NCI-H2227 (cell line): ENCODE measurements around the gene ATXN1.
"Not testable (repeated sequence)": the region's sequence is repeated elsewhere in the genome, so short reads cannot be mapped to it uniquely, and the experiment has no call there.

ENCODE experiments used
- DNase-seq: peaks from one replicate; lab custom pipeline; 2025; ENCODE audit not compliant: unreplicated experiment; lab: John Stamatoyannopoulos, UW

Gene ATXN1

DNA sequence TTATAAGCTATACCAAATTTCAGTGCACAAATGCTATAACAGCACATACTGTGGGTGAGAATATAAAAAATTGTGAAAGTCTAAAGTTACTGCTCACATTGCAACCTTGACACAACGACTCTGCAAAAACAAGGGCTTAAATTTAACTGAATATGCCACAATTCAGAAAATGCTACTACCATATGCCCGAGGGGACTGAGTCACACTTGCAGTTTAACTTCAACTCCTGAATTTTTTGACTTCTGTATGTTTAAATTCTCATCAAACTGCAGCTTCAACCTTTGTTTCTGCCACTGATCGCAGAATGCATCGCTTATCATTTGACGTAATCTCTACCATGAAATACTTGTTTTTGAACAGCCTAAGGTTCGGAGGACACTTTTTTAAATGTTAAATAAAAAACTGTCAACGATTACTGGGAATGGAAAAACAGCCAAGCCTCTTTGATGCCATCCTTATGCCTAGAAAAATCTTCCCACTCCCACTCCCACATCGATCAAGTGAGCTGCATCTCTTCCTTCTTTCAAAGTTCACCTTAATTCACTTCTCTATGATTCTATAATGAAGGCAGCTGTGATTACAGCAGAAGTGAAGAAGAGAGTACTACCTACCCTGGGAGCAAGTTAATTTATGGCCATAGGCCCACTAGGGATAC lies 136.5 kb downstream of the ATXN1 start:
- no peak for DNase-seq

DNA sequence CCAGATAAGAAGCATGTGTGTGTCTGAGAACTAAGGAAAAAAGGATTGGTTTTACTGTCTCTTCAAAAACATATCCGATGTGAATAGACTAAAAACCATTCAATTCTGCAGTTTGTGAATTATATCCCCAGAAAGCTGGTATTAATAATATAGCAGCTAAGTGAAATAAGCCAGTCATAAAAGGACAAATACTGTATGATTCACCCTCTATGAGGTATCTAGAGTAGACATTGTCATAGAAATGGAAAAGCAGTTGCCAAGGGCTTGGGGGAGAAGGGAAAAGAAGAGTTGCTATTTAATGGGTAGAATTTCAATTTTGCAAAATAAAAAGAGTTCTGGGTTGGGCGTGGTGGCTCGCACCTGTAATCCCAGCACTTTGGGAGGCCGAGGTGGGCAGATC lies 137.5 kb downstream of the ATXN1 start:
- DNase-seq = no peak

DNA sequence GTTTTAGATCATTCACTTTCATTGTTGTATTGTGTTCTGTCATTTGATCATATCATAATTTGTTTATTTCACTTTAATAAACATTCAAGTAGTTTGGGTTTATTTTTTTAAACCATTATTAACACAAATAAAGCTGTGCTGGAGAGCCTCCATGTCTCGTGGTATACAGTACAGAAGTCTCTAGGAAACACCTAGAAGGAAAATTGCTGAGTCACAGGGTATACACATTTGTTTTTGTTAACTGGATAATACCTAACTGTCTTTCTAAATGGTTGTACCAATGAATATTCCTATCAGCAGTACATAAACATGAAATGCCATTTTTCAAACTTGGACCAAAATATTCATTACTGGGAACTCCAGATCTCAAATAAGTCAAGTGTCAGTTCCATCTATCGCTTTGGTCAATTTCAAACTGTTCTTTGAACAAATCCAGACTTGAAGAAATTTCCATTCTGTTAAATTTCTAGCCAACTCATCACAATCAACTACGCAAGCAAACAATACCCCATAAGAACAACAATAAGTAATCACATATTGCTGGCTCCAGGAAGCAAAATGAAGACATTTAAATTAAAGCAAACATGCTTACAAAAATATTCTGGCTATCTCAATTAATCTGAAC lies 138.1 kb downstream of the ATXN1 start:
- DNase-seq = no peak

DNA sequence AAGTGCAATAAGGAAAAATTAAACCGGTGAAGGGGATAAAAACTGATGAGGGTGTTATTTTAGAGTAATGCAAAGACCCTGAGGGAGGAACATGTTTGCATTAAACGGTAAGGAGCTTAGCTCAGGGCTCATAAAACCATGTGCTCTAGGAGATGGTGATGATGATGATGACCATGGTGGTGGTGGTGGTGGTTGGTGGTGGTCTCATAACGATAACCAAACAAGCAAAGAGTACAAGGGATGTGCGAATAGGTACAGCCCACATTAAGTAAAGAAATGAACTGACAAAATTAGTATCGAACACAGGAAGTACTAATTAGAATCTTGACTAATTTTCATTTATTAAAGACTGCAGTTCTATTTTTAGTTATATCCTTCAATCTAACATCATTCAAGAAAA lies 139.1 kb downstream of the ATXN1 start:
- no peak for DNase-seq

DNA sequence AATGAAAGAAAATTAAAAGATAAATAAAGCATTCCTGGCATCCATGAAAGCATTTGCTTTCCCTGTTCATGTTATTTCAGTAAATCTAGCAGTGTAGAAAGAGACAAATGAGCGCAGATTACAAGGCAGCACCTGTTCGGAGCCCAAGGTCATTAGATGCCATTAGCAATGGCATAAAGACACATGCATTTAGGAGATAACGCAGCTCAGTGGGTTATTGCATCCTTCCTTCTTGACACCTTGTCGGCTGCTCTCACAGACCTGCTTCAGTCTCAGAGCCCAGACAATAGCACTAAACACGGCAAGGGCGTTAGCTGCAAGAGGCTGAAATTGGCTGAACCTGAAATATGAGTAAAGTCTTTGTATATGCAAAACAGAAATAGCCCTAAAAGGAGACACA lies 140.3 kb downstream of the ATXN1 start:
- DNase-seq = no peak

DNA sequence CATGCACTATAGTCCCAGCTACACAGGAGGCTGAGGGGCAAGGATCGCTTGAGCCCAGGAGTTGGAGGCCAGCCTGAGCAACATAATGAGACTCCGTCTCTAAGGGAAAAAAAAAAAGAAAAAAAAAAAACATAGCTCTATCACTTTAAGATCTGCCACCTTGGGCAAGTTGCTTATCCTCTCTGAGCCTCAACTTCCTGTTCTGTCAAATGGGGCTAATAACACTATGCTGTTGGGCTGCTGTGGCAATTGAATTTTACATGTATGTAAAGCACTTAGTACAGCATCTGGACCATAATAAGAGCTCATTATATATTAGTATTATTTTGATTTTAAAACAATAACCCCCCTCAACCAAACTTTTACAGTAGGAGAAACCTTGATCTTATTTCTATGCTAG lies 141.5 kb downstream of the ATXN1 start:
- no peak for DNase-seq

DNA sequence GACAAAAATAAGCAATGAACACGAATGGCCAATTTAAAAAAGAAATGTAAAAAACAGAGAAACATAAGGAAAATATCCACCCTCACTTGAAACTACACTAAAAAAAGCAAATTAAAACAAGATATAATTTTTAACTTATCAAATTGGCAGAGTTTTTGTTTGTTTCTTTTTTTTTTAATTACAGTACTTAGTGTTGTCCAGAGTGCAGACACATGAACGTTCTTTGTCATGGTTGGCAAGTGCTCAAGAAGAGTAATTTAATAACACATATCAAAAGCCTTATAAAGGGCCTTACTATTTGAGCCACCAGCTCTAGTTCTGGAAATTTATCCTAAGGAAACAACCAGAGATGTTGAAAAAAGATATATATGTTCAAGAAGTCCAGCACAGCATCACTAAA lies 142.3 kb downstream of the ATXN1 start:
- DNase-seq = no peak

DNA sequence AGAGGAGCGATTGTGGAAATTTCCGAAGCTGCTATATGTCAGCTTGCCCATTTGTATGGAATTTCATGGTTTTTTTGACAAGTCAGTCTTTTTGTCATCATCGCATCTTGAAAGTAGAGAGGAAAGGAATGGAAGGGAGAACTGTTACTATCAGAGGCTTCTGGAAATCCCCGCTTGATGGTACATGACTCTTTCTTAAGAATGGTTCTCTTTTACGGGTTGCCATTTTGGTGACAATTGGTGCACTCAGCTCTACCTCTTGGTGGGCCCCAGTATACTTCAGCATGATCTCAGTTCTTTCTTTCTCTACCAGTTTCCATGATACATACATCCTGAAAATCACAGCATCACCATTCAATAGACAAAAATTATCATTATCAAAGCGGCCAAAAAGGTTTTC lies 146.0 kb downstream of the ATXN1 start:
- DNase-seq = not testable (repeated sequence)

DNA sequence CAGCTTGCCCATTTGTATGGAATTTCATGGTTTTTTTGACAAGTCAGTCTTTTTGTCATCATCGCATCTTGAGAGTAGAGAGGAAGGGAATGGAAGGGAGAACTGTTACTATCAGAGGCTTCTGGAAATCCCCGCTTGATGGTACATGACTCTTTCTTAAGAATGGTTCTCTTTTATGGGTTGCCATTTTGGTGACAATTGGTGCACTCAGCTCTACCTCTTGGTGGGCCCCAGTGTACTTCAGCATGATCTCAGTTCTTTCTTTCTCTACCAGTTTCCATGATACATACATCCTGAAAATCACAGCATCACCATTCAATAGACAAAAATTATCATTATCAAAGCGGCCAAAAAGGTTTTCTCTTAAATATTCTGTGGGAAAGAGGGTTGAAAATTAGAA lies 147.1 kb downstream of the ATXN1 start:
- not testable (repeated sequence) for DNase-seq

DNA sequence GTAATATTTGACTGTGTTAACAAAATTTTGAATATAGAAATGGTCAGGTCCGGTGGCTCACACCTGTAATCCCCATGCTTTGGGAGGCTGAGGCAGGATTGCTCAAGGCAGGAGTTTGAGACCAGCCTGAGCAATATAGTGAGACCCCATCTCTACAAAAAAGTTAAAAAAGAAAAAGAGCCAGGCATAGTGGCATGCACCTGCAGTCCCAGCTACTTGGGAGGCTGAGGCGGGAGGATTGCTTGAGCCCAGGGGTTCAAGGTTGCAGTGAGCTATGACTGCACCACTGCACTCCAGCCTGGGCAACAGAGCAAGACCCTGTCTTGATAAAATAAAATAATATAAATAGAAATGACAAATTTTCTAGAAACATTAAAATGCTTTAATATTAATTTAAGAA lies 147.8 kb downstream of the ATXN1 start:
- not testable (repeated sequence) for DNase-seq

DNA sequence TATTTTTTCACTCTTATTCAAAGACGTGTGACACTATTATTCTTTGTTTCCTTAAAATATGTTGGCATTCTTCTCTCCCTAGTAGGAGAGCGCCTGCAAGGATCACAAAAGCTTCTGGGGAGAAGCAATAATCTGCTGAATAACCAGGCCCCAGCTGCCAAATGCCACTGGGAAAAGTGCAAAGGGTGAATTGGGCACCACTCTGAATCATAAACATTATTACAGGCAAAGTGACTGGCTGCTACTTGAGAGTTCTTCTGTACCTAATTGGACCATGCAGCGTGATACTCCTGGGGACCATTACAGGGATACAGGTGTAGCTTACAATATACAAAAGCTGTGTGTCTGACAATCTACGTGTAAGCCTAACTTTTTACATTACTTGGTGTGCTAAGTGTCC lies 152.8 kb downstream of the ATXN1 start:
- no peak for DNase-seq

DNA sequence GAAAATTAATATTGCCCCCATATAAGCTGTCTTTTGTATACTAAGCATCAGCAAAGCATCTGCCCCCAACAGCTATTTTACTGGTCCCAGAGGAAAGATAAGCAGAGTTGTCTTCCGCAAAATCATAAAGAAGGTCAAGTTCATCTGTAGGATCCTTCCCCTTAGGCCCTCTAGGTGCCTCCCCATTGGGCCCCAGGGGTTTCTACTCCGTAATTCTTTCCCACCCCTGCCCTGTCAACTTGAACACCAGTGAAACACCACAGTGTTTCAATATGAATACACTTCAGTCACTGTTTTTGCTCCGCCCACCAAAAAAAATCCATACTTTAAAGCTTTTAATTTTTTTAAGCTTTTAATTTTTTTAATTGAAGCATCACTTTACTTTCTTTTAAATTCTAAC lies 159.2 kb downstream of the ATXN1 start:
- no peak for DNase-seq

DNA sequence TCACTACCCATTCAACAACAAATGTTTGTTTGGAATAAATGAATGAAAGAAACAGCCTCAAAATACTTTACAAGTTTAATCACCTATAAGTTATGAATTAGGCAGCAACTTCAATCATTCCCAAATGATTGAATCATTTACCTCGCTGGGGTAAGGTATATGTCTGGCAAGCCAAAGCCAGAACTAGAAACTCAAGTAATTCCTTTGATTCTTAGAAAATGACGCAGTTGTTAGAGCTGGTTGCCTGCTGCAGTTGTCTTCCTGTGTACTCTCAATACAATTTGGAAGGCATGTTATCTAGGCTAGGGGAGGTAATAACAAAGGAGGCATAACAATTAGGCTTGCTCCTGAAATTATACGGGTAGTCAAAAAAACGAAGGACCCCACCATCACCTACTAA lies 160.6 kb downstream of the ATXN1 start:
- no peak for DNase-seq

DNA sequence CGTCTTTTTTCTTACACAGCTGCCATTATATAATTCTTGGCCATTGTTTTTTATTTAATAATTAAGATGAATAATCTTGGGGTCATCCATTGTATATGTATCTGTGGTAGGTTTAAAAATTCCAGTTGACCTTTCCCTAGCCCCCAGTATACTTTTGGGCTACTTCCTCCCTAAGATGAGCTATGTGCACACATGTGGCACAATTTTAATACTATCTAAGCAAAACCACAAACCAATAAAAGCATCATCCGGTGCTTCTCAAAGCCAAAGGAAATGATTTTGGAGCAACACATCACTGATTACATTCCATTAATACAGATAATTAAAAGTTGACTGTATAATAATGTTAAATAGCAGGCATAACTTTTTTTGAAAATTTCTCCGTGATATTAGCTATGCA lies 161.2 kb downstream of the ATXN1 start:
- DNase-seq = no peak

DNA sequence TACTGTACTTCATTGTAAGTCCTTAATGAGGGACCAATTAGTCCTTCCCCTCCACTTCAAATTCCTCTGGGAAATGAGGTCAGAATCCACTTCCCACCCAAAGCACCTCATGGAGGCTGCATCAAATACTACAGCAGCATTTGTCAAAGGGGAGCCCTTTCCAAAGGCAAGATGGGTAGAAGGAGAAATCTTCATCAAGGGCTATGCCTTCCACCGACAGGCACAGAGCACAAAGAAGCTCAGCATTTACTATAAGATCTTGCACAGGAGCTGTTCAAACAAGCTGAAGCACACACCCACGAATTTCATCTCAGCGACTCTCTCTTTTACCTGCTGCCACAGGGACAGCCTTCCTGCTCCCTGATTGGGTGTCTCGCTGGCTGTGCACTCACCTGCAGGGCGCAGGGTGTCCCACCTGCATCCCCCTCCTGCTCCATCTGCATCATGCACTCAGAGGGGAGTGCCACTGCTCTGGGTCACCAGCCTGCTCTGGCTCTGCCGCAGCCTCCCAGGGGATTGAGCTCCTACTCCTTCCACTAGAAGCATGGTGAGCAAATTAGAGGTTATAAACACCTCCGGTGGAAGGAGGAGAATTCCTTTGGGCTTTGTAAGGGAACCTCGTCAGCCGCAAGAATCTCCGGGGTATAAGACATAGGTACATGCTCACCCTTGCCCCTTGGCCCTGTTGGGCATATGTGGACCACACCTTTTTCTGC lies 164.5 kb downstream of the ATXN1 start:
- DNase-seq = no peak

DNA sequence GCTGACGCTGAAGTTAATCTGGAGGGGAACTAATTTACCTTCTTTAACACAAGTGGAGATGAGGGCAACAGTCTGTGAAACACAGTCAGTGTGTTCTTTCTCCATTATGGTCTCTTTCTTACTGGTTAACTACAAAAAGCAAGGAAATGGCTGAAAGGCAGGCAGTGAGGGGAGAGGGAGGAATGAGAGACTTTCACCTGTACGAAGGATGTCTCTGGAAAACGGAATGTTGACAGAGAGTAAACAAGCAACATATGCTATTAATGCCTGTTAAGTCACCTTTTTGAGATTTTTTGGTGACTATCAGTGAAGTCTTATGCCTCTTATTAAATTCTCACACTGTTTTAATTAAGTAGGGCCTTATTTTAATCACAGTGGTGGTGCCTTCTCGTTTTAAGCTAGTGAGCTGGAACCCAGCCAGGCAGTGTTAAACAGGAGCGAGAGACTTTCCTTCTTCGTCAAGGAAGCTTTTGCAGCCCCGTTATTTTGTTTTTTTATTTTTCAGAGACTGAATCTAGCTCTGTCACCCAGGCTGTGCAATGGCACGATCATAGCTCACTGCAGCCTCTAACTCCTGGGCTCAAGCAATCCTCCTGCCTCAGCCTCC lies 165.6 kb downstream of the ATXN1 start:
- no peak for DNase-seq

DNA sequence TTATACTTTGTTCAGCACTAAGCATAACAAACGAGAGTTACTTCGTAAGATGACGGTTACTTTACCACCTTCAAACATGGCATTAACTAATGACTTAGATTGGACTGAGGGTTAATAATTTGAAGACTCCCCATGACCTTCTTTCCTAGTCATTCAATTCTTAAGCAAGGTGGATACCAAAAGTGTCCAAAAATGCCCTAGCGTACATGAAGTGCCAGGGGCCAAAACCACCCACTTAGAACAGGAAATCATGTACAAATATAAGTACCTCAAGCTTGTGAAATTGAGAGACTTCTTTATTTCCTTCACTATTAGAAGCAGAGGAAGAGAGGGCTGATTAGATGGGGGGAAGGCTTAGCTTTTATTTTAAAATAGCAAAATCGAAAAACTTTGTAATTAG lies 166.4 kb downstream of the ATXN1 start:
- no peak for DNase-seq

DNA sequence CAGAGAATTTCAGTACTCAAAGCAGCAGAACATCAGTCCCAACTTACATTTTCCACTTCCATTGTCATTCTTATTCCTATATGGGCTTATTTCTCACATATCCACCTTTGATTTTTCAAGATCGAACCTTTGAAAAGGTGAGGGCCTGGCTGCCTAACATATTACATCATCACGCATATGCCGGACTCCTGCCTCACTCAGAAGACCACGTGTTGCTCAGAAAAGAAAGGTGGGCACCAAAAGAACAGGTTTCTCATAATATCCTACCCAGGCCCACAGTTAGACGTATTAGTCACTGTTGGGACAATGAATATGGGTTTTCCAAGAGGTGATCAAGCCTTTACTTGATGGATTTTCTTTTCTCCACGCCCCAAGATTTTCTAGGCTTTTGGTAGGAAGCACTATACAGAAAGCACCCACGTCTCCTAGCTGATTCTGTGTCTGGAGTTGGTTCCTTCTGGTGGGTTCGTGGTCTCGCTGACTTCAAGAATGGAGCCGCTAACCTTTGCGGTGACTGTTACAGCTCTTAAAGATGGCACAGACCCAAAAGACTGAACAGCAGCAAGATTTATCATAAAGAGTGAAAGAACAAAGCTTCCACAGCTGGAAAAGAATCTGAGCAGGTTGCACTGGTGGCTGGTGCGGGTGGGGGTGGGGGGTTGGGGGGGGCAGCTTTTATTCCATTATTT lies 168.9 kb downstream of the ATXN1 start:
- no peak for DNase-seq

DNA sequence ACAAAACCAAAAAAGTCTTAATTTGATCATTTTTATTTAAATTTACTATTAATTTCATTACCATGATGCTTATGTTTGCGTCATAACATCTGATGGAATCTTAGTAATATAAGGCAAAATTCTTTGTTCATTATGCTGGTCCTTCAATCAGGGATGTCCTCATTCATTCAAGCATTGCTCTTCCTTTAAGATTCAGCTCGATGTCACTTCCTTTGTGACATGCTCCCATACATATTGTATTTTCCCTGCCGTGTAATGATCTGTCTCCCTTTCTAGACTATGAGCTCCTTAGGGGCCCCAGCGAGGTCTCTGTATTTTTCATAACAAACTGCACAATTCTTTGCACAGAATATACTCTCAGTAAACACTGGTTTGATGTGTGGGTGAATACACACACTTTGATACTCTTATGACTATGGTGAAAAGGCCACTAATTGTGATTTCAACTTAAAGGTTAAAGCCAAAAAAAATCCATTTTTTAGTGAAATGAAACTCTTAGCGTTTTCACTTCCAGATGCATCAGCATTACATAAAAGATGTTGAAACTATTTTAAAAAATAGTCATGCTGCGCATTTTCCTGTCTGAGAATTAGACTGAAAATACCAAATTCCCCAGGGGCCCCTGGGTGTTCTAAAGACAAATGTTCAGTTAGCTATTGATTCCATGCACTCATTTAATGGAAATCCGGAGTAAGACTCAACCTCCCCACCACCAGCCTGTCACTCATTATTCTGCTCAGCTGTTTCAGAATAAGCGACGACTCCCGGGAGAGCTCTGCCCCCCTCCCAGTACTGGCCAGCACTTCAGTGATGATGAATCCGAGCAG lies 169.7 kb downstream of the ATXN1 start:
- DNase-seq = no peak

DNA sequence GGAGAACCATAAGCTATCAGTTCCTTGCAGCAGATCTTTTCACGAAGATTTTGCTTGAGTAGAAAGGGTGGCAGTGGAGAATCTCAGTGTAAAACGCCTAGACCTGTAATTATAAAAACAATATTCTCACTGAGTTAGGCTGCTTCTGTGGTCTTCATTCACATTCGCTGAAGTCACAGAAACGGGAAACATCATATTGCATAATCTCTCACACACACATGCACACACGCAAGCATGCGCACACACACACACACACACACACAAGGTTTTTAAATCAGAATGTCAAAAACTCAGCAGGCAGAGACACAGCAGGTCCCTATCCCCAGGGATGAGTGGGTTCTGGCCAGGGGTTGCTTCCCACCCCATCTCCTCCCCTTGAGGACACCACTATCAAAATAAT lies 175.5 kb downstream of the ATXN1 start:
- DNase-seq = no peak
